AG04449 (cell line): ENCODE measurements around the gene TTC3.

Source experiments
- CTCF ChIA-PET: fragments of 350-600 bp; formaldehyde crosslinking; extraction: SDS; loops from one replicate; lab custom pipeline; 2021; ENCODE audit warnings: antibody characterized with exemption; lab: Yijun Ruan, JAX
- POLR2A ChIA-PET: fragments of 400-600, 350-600 bp; formaldehyde crosslinking; extraction: SDS; loops from one replicate; lab custom pipeline; 2020; ENCODE audit warnings: antibody characterized with exemption, inconsistent platforms; lab: Yijun Ruan, JAX
- DNase-seq: peaks from one replicate; pipeline ENCODE4 v3.0.0-alpha.2; 2010; ENCODE audit warnings: low read depth, low spot score
- H3K4me3 ChIP-seq: 2 replicates; pipeline ENCODE4 v1.5.1; 2011; ENCODE audit warnings: low read depth, mild to moderate bottlenecking, control low read depth, low read length
- CTCF ChIP-seq: IDR thresholded peaks from one replicate; pipeline ENCODE4 v1.5.1; 2011; ENCODE audit warnings: mild to moderate bottlenecking, moderate library complexity, low read length, control low read depth, inconsistent platforms; ENCODE audit not compliant: insufficient read depth; ENCODE audit errors: missing control alignments

Gene TTC3

GRCh38 chr21:37074197-37074510 is 1.1 kb downstream of the TTC3 start:
- DNase-seq: no peak
- ChIA-PET CTCF (interaction anchor here (1.2 to 1.5 kb wide), 2 partner anchors 13 to 95 kb away, joined by 5 read pairs; no protein-coding TSS in a partner anchor), POLR2A (no interaction called here)
- peak overlapping the region; percentile 96 for H3K4me3 ChIP-seq
- no peak for TF ChIP-seq CTCF

- CTCF ChIA-PET: interaction anchor here (1.2 to 1.5 kb wide), 2 partner anchors 13 to 96 kb away, joined by 5 read pairs; no protein-coding TSS in a partner anchor
- POLR2A ChIA-PET: no interaction called here
- peak overlapping the region; percentile 96 for H3K4me3 ChIP-seq
- DNase-seq: no peak
- TF ChIP-seq CTCF: no peak
Observed at GRCh38 chr21:37074546-37074945, 1.5 kb downstream of the TTC3 start.

- TF ChIP-seq CTCF: no peak
- DNase-seq: no peak
- H3K4me3 ChIP-seq: peak overlapping the region; percentile 96; the same call in 1 of the 2 replicates
- ChIA-PET POLR2A (no interaction called here), CTCF (interaction anchor here (1.2 to 1.5 kb wide), 2 partner anchors 12 to 97 kb away, joined by 5 read pairs; no protein-coding TSS in a partner anchor)
Observed at GRCh38 chr21:37075214-37075770, 2.2 kb downstream of the TTC3 start.

GRCh38 chr21:37076087-37076850 is 3.2 kb downstream of the TTC3 start:
- DNase-seq: no peak
- no peak overlapping the region for H3K4me3 ChIP-seq
- ChIA-PET POLR2A (no interaction called here), CTCF (no interaction called here)
- TF ChIP-seq CTCF: no peak

GRCh38 chr21:37077403-37077802 is 4.3 kb downstream of the TTC3 start:
- DNase-seq: no peak
- no peak for TF ChIP-seq CTCF
- ChIA-PET POLR2A (no interaction called here), CTCF (interaction anchor here (0.6 kb wide), 1 partner anchor 98 kb away, joined by 4 read pairs; no protein-coding TSS in a partner anchor)
- H3K4me3 ChIP-seq: no peak overlapping the region

- POLR2A ChIA-PET: no interaction called here
- CTCF ChIA-PET: interaction anchor here (1.4 kb wide), 1 partner anchor 8 kb away, joined by 4 read pairs; no protein-coding TSS in a partner anchor
- DNase-seq: no peak
- H3K4me3 ChIP-seq: no peak overlapping the region
- TF ChIP-seq CTCF: no peak
Observed at GRCh38 chr21:37079211-37079824, 6.3 kb downstream of the TTC3 start.
